ENCODE results near the gene GPR108. TPM values are rescaled to one million over a fixed set of nuclear protein-coding genes. Genes with fewer than 3 reads are reported as not detected.

GPR108 gene
- polyA plus RNA-seq, 3 donors, result 90.9 to 147 (median 129) TPM

DNA sequence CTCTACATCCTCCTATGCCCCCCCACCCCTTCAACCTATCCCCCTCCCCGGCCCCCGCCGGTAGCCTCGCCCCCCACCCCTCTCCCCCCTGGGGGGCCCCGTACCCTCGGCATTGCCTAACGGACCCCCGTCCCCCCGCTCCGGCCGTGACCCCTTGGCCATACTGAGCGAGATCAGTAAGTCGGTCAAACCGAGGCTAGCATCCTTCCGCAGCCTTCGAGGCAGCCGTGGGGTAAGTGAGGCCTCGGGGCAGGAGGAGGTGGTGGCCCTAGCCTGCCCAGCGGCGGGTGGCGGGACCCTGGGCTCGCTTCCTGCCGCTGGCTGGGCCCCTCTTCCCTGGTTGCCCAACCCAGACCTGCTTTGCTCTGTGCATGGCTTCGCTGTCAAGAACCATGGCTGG, 8.6 kb upstream of the GPR108 start:
- H3K4me3 Mint-ChIP-seq, result no peak overlapping the region
- no peak overlapping the region for H3K27ac Mint-ChIP-seq
- H3K4me1 Mint-ChIP-seq, result peaks cover 8% of the 10 kb centered on the region
- WGBS (ENCODE audit: insufficient coverage), result 87% methylated on average over 13 of the region's 24 CpGs
- no peak overlapping the region for H2AFZ ChIP-seq (ENCODE audit: insufficient read depth, low read depth, low read length, poor library complexity, severe bottlenecking)
- H3K27me3 ChIP-seq (ENCODE audit: control insufficient read depth in 2 of 2, insufficient read depth in 2 of 2, low read length in 2 of 2), result no peaks in the 10 kb centered on the region
- H3K36me3 ChIP-seq (replicated peaks in 1 of 2; ENCODE audit: control insufficient read depth in 1 of 2, insufficient read depth in 2 of 2, low read length in 2 of 2), result no peaks in the 10 kb centered on the region
- peaks cover 0 to 3% (median 0%) of the 10 kb centered on the region in 7 donors for H3K9me3 Mint-ChIP-seq
- no peaks in the 10 kb centered on the region for H3K79me2 ChIP-seq (ENCODE audit: insufficient read depth, low read length)
- no peak overlapping the region for H3K4me2 ChIP-seq (replicated peaks; ENCODE audit: extremely low read depth, low read length, poor library complexity, severe bottlenecking)
- no peak for DNase-seq
- TF ChIP-seq, protein P1, sequence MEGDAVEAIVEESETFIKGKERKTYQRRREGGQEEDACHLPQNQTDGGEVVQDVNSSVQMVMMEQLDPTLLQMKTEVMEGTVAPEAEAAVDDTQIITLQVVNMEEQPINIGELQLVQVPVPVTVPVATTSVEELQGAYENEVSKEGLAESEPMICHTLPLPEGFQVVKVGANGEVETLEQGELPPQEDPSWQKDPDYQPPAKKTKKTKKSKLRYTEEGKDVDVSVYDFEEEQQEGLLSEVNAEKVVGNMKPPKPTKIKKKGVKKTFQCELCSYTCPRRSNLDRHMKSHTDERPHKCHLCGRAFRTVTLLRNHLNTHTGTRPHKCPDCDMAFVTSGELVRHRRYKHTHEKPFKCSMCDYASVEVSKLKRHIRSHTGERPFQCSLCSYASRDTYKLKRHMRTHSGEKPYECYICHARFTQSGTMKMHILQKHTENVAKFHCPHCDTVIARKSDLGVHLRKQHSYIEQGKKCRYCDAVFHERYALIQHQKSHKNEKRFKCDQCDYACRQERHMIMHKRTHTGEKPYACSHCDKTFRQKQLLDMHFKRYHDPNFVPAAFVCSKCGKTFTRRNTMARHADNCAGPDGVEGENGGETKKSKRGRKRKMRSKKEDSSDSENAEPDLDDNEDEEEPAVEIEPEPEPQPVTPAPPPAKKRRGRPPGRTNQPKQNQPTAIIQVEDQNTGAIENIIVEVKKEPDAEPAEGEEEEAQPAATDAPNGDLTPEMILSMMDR (IDR thresholded peaks at IDR 0.05), result no peak
- no peaks in the 10 kb centered on the region for H4K20me1 ChIP-seq (ENCODE audit: insufficient read depth, low read length)
- H3K4me3 ChIP-seq (replicated peaks in 1 of 3; ENCODE audit: low read depth in 2 of 3, low read length in 3 of 3), result no peak overlapping the region
- H3K9ac ChIP-seq (ENCODE audit: insufficient read depth, low read length, poor library complexity, severe bottlenecking), result no peak overlapping the region
- intact Hi-C loops (cut with micrococcal nuclease), result no loop called here
- H3K27me3 Mint-ChIP-seq (ENCODE audit: low read depth in 3 of 3), result peaks cover 10 to 30% (median 15%) of the 10 kb centered on the region in 3 donors
- H3K27ac ChIP-seq (ENCODE audit: low read depth in 1 of 2, low read length in 2 of 2), result no peak overlapping the region
- peaks cover 5% of the 10 kb centered on the region in 2 donors for H3K4me1 ChIP-seq (ENCODE audit: control insufficient read depth in 1 of 2, insufficient read depth in 2 of 2, low read length in 2 of 2)
- H3K9me3 ChIP-seq (replicated peaks in 1 of 2; ENCODE audit: control insufficient read depth in 1 of 2, insufficient read depth in 1 of 2, low read length in 2 of 2), result no peaks in the 10 kb centered on the region
- H3K36me3 Mint-ChIP-seq, result no peaks in the 10 kb centered on the region

DNA sequence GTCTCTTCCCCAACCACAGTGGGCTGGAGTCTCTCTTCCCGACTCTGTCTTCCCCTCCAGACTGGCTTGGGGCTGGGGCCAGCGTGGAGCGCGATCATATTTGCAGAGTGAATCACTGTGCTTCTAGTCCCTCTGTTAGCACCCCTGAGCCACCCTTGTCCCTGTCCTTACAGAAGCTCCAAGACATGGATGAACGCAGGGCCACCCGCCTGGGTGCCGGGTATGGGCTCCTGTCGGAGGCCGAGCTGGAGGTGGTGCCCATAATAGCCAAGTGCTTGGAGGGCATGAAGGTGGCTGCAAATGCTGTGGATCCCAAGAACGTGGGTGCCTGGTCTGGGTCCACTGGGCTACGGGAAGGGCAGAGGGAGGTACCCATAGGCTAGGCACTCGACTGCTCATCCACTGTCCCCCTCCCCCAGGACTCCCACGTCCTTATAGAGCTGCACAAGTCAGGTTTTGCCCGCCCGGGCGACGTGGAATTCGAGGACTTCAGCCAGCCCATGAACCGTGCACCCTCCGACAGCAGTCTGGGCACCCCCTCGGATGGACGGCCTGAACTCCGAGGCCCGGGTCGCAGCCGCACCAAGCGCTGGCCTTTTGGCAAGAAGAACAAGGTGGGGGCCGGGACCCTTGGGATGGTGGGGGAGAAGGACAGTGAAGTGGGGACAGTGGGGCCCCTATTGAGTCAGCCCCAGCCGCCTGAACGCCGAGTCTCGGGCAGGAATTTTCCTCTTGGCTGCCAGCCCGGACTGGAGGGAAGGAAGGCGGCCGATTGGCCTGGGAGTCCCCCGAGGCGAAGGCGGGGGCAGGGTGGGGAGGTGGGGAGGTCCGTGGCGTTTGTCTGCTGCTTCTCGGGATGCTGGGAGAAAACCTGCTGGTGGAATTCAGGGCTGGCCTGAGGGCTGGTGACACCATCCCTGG, 7.3 kb upstream of the GPR108 start:
- Histone ChIP-seq H3K36me3 (replicated peaks in 1 of 2; ENCODE audit: control insufficient read depth in 1 of 2, insufficient read depth in 2 of 2, low read length in 2 of 2) (no peaks in the 10 kb centered on the region), H3K4me2 (replicated peaks; ENCODE audit: extremely low read depth, low read length, poor library complexity, severe bottlenecking) (no peak overlapping the region), H3K9me3 (replicated peaks in 1 of 2; ENCODE audit: control insufficient read depth in 1 of 2, insufficient read depth in 1 of 2, low read length in 2 of 2) (no peaks in the 10 kb centered on the region), H3K4me3 (replicated peaks in 1 of 3; ENCODE audit: low read depth in 2 of 3, low read length in 3 of 3) (no peak overlapping the region), H4K20me1 (ENCODE audit: insufficient read depth, low read length) (no peaks in the 10 kb centered on the region), H3K27me3 (ENCODE audit: control insufficient read depth in 2 of 2, insufficient read depth in 2 of 2, low read length in 2 of 2) (peaks cover 0 to 8% of the 10 kb centered on the region in 2 donors), H3K79me2 (ENCODE audit: insufficient read depth, low read length) (no peaks in the 10 kb centered on the region), H2AFZ (ENCODE audit: insufficient read depth, low read depth, low read length, poor library complexity, severe bottlenecking) (no peak overlapping the region), H3K27ac (ENCODE audit: low read depth in 1 of 2, low read length in 2 of 2) (no peak overlapping the region), H3K4me1 (ENCODE audit: control insufficient read depth in 1 of 2, insufficient read depth in 2 of 2, low read length in 2 of 2) (peaks cover 19% of the 10 kb centered on the region in 2 donors), H3K9ac (ENCODE audit: insufficient read depth, low read length, poor library complexity, severe bottlenecking) (no peak overlapping the region)
- DNase-seq, result no peak
- H3K4me3 Mint-ChIP-seq, result peak overlapping the region in 1 of 2 donors; percentile 19
- H3K27me3 Mint-ChIP-seq (ENCODE audit: low read depth in 3 of 3), result peaks cover 10 to 33% (median 25%) of the 10 kb centered on the region in 3 donors
- peaks cover 18% of the 10 kb centered on the region for H3K4me1 Mint-ChIP-seq
- peaks cover 0 to 3% (median 0%) of the 10 kb centered on the region in 7 donors for H3K9me3 Mint-ChIP-seq
- no peaks in the 10 kb centered on the region for H3K36me3 Mint-ChIP-seq
- WGBS (ENCODE audit: insufficient coverage), result 84% methylated on average over 29 of the region's 41 CpGs
- intact Hi-C loops (cut with micrococcal nuclease), result no loop called here
- TF ChIP-seq, protein P1 (IDR thresholded peaks at IDR 0.05), result no peak
- peak overlapping the region in 2 of 7 donors; percentile 41 to 60 for H3K27ac Mint-ChIP-seq

All from CD14-positive monocyte (primary cell).